GM20431 (cell line): ENCODE data around the gene CHST12.

Source experiments
- in situ Hi-C: fragments of 300-500 bp; cut with MseI, MboI; formaldehyde crosslinking; loops from one replicate; pipeline ENCODE4 v1.15.0; 2020; ENCODE audit warnings: low sequenced_read_pairs; ENCODE audit not compliant: unreplicated experiment

Gene CHST12

DNA sequence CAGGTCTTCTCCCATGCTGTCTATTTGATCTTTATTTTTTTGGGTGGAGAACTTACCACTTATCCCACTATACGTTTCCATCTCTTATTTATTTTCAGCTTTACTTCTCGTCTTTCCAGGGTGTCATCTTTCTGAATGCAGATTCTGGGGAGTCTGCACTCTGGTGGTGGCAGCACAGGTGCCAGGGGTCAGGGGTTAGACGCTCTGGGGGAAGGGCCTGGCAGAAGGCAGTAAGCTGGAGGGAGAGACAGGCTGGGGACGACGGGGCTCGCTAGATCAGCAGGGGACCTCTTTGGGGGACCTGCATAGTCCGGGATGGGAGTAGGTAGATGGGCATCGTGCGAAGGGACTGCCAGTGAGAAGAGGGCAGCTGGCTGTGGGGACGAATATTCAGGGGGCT is 22.3 kb downstream of the CHST12 start:
- in situ Hi-C loops: no loop called here

DNA sequence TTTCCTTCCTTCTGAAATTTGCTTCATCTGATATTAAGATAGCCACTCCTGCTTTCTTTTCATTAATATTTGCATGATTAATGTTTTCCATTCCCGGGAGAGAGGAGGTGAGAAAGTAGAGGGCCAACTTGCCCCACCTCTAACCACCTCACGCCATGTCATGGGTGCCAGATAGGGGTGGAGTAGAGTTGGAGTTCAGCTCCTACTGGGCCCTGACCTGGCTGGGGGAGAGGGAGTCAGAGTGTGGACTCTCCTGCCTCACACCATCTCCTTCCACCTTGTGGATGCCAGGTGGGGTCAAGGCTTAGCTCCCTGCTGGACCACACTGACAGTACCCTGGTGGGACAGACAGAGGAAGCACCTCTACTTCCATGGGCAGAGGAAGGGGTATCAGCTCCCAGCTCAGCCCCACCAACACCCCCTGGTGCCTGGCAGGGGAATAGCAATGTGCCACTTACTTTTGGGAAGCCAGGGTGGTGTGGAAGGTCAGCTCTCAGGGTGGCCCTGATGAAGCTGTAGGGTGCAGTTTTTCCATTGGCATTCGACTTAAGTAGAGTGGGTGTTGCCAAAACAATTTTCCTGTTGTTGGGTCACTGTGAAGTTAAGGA is 28.0 kb downstream of the CHST12 start:
- in situ Hi-C loops: no loop called here

DNA sequence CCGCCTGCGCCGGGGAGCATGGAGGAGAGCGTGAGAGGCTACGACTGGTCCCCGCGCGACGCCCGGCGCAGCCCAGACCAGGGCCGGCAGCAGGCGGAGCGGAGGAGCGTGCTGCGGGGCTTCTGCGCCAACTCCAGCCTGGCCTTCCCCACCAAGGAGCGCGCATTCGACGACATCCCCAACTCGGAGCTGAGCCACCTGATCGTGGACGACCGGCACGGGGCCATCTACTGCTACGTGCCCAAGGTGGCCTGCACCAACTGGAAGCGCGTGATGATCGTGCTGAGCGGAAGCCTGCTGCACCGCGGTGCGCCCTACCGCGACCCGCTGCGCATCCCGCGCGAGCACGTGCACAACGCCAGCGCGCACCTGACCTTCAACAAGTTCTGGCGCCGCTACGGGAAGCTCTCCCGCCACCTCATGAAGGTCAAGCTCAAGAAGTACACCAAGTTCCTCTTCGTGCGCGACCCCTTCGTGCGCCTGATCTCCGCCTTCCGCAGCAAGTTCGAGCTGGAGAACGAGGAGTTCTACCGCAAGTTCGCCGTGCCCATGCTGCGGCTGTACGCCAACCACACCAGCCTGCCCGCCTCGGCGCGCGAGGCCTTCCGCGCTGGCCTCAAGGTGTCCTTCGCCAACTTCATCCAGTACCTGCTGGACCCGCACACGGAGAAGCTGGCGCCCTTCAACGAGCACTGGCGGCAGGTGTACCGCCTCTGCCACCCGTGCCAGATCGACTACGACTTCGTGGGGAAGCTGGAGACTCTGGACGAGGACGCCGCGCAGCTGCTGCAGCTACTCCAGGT is 29.7 kb downstream of the CHST12 start:
- in situ Hi-C loops: no loop called here

DNA sequence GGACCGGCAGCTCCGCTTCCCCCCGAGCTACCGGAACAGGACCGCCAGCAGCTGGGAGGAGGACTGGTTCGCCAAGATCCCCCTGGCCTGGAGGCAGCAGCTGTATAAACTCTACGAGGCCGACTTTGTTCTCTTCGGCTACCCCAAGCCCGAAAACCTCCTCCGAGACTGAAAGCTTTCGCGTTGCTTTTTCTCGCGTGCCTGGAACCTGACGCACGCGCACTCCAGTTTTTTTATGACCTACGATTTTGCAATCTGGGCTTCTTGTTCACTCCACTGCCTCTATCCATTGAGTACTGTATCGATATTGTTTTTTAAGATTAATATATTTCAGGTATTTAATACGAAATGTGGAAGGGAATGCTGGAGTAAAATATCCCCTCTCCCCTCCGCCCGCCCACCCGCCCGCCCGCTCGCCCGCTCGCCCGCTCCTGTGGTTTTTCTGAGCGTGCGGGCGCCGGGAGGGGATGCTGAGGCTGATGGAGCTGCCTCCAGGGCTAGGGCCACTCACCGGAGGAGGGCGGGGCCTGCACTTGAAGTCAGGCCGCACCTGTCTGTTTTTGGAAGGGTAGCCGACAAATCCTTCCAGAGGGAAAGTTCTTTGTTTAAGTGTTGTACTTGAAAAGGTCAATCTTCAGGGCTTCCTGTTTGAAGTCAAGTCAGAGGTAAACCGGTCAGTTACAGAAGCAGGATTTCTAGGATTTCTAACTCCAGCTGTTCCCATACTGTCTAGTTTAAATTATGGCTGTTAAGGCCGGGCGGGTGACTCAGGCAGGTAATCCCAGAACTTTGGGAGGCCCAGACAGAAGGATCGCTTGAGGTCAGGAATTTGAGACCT is 30.5 kb downstream of the CHST12 start:
- in situ Hi-C loops: no loop called here

DNA sequence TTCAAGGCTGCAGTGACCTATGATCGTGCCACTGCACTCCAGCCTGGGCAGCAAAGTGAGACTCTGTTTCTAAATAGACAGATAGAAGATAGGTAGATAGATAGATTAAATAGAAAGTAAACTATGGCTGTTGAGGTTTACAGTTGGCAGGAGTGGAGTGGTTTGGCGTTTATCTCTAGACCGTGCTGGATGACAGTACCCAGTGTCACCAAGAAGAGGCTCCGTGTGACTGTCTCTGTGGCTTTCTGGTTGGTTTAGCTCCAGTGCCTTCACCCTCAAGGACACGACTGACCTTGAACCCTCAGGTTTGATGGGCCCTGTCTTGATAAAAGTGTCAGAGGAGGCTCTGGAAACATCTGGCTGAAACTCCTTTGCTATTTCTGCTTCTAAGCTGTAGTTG is 31.7 kb downstream of the CHST12 start:
- in situ Hi-C loops: no loop called here

DNA sequence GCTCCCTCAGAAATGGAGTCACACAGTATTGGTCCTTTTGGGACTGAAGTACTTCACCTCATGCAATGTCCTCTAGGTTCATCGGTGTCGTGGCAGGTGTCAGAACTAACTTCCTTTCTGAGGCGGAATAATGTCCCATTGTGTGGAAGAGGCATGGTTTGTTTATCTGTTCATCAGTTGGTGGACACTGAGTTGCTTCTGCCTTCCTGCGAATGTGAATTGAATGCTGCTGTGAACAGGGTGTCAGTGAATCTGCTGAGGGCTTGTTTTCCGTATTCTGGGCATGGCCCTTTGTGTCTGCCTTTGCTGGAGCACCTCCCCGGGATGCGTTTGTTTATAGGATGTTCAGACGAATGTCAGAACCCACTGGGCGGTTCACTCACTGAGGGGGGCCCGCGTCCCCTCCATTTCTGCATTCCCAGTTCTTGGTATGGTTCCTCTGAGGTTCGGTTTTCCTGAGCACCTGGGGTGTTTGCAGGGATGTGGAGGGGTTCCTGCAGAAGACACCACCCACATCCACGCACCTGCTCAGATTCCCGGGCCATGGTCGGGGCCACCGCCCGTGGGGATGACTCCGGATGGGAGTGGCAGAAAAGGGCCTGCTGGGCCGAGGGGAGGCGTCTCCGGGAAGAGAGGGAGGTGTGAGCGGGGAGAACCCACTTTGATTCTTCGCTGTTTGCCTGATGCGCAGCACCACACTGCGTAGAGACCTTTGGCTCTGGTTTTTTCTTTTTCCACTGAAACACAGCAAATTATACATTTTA is 33.1 kb downstream of the CHST12 start:
- in situ Hi-C loops: no loop called here

DNA sequence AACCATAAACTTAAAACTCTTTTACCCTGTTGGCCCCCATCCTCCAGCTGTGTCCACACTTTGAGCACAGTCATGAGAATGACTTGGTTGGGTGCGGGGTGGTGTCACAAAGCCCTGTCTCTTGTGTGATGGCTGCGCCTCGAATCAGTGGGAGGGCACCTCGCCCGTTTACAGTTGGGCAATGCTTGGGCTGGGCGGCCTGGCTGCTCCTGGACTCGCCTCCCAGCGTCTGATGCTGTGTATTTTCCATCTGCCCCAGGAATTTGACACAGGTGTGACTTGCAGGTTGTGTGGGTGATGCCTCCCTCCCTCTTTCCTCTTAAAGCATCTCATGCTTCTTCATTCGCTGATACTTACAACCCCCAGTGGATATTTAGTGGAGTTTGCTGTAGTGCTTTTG is 33.7 kb downstream of the CHST12 start:
- in situ Hi-C loops: no loop called here

DNA sequence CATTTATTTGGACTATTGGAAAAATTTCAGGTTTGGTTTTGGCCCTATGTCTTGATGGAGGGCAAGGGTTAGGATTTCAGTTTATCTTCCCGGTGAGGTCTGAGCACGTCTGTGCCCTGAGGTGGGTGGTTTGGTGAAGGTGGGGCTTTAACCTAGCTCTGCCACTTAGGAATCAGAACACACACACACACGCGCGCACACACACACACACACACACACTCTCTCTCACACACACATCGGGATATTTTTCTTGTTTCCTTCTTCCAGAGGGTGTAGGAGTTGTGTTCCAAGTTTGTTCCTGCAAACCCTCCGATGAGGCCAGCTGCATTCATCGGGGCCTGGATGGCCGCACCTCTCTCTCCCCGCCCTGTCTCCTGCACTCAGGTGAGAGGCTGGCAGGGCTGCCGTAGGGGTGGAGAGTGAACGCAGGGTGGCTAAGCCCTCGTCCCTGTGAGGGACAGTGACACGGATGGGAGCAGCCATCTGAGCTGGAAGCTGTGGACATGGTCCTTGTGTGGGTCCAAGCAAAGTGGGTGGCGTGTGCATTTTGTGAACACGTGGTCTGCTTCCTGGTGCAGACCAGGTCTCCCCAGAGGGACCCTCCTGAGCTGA is 34.2 kb downstream of the CHST12 start:
- in situ Hi-C loops: no loop called here

DNA sequence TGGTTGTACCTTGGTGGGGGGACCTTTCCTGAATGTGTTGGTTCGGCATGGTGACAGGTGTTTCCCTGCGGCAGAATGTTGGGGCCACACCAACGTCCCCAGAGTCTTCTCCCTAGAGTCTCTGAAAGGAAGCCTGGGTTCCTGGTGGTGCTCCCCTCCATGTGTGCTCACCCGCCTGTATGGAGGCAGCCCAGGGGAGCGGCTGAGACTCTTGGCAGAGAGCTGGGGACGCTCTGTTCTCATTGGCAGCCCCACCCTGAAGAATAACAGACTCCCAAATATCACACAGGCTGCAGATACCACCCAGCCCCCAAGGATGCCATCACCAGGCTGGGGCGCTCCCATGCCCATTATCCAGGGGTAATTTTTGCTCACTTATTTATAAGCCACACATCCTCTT is 34.8 kb downstream of the CHST12 start:
- in situ Hi-C loops: no loop called here

DNA sequence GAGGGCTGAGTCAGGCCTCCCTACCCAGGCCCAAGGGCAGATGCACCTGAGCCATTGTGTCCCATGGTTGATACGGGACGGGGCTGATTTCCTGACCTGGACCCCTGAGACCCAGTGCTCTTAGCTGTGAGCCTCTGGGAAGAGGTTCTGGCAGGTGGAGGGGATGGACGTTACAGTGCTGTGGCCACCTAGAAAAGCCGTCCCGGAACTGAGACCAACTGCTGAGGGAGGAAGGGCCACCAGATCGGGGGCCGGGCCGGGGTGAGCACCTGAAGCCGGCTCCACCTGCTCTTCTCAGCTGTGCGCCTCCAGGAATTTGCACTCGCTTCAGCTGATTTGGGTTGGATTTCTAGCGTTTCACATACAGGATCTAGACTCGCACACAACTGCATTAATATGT is 35.4 kb downstream of the CHST12 start:
- in situ Hi-C loops: no loop called here

DNA sequence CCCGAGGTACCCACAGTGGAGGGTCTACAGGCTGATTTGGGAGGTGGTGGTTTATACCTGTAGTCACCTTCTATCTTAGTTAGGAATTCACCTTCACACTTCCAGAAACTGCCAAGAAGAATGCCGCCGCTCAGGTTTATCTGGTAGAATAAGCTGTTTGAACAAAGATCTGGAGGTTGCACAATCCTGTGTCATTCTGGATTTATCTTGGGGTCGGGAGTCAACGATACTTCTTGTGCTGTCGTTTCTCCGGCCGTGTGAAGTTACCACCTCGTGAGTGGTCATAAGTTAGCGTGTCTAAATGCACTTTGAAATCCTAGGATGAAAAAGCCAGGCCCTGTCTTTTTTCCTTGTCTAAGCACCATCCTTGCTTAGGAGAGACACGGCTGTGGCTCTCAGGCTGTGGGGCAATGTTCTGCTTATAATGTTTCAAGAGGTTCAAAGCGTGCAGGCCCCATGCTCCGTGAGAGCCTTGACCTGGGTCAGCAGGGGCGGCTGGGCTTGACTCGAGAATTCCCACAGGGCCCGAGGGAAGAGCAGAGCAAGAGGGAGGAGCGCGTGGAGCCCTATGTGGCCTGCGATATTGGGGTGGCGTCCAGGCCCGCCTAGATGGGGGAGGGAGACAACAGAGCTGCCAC is 37.3 kb downstream of the CHST12 start:
- in situ Hi-C loops: no loop called here

DNA sequence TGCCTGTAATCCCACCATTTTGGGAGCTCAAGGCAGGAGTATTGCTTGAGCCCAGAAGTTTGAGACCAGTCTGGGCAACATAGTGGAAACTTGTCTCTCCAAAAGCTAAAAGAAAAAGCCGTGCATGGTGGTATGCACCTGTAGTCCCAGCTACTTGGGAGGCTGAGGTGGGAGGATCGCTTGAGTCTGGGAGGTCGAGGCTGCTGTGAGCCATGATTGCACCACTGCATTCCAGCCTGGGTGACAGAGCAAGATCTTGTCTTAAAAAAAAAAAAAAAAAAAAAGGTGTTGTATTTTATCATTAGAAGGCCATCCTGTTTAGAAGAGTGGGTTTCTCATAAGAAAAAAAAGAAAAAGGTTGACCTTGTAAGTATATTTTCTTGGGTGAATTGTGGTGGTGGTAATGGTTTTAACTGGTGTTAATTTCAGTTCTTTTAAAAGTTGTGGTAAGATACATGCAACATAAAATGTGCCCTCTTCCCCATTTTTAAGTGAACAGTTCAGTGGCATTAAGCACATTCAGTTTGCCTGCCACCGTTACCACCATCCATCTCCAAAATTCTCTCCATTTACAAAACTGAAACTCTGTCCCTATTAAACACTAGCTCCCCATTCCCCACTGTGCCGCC is 38.1 kb downstream of the CHST12 start:
- in situ Hi-C loops: no loop called here

DNA sequence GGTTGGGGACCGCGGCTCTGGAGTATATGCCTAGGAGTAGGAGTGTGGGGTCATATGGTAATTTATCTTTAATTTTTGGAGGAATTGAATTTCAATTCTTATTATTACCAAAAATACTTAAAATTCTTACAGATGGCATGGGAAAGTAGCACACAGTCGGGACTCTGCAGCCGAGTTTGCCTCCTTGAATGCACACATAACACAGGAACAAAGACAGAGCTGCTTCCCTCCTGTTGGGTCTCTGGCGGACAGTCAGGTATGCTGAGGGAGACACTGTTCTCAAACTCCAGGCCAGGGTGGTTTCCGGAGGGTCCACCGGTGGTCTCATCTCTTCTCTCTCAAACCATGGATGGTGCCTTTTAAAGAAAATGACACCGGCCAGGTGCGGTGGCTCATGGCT is 40.1 kb downstream of the CHST12 start:
- in situ Hi-C loops: no loop called here

DNA sequence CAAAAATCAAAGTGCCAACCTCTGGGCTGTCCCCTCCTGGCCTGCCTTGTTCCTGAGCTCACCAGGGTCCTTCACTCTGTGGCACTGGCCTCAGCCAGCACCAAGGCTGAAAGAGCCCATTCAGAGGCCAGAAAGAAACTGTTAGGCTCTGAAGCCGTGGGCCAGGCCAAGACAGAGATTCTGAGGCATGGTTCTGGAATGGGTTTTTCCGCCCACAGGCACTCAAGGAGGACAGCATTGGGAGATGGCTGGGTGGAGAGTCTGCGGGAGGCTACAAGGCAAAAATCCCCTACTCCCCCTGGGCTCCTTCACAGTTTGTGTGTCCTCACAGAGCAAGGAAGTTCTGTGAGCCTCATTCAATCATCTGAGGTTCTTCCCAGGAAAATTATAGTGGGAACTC is 41.1 kb downstream of the CHST12 start:
- in situ Hi-C loops: no loop called here

DNA sequence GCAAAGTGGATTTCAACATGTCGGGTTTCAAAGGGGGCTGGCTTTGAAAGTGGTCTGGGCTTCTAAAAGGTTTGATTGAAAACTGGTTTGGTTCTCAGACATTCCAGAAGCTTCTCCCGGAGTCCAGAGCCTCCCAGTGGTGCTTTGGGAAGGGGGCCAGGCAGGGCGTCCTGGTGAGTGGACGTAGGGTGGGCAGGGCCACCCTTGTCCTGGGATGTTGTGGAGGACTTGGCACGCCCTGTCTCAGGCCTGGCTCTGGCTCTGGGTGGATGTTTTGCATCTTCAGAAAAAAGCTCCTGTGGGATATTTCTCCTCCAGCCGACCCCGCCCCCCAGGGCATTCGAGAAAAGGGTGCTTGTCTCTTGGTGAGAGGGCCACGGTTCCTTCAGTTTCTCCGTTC is 41.6 kb downstream of the CHST12 start:
- in situ Hi-C loops: no loop called here

DNA sequence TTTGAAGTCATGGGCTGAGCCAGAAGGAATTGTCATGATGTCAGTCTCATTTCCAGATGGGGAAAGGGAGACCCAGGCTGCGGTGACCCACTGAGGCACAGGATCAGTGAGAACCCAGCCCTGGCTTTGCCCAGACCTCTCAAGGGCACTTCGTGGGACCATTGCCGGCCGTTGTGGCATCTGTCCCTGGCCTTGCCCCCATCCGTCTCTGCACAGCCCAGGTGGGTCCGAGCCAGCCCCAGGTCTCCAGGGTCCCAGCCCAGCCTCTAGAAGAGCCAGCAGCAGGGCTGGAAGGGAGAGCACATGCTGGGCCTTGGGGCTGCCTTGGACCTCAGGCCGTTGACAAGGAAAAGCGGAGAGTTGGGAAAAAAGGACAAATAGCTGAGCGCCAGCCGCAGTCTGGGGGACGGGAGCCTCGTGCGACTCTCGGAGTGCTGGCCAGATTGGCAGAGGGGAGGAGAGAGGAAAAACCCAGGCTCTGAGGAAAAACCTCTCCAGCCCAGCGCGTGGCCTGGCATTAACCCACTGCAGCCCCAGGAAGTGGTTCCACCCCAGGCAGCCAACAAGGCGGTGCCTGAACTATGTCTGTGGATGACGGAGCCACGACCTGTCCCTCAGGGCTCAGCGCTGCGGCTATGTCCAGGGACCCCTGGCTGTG is 42.6 kb downstream of the CHST12 start:
- in situ Hi-C loops: no loop called here

DNA sequence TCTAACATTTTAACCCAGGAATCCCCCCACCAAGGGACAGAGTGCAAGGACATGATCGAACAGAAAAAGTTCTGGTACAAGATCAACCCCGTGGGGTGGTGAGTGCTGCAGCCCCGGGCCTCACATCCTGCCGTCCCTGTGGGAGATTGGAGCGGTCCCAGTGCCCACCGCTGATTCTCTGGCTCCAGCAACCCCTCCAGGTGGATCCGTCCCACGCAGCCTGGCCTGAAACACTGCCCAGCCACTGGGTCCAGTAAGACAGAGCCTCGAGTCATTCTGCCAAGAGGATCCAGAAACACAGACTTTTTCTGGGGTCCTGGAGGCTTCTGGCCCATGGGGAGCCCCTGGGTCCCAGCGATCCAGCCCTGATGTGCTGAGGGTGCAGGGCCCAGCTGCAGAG is 43.3 kb downstream of the CHST12 start:
- in situ Hi-C loops: no loop called here

DNA sequence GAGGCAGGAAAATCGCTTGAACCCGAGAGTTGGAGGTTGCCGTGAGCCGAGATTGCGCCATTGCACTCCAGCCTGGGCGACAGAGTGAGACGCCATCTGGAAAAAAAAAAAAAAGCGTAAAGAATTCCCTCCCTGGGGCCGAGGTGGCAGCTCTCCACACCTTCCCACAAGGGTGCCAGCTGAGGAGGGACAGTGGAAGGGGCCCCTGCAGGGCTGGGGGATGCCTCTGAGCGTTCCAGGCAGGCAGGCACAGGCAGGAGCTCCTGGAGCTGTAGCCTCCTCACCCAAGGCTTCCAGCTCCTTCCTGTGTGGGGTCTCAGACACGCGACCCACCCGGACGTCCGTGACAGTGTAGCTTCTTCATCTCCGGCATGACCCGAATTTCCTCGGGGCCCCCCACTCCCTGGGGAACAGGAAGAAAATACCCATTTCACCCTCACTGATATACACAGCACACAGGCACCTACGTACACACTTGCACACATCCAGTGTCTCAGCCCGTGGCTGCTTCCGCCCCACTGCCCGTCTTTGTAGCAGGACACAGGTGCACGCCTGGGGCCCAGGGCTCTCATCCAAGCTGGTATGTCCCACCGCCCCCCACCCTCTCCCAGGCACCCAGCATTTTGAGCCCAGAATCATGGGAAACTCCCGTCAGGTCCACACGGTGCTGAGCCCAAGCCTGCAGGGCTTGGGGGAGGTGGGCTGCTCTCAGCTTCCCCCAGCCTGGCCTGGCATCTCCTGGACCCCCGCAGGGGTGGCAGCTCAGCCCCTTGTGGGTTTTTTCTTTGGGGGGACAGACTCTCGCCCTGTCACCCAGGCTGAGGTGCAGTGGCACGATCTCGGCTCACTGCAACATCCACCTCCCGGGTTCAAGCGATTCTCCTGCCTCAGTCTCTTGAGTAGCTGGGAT is 47.0 kb downstream of the CHST12 start:
- in situ Hi-C loops: no loop called here
